Fibroblast of lung (primary cell): ENCODE measurements around the gene HTR3E.

Experiments
- EZH2 ChIP-seq: IDR thresholded peaks from 2 replicates; pipeline ENCODE4 v1.5.1; 2012; ENCODE audit warnings: low read length, control low read depth, mild to moderate bottlenecking; ENCODE audit errors: missing control alignments
- TF ChIP-seq, protein P1 (sequence below), 2 donors: IDR thresholded peaks in 1 of 2; conservative IDR thresholded peaks in 1 of 2; 1 replicate in 1 of 2; 2 replicates in 1 of 2; pipeline ENCODE4 v1.5.1; 2011 to 2012; ENCODE audit warnings: low read length in 2 of 2, control low read depth in 1 of 2, inconsistent platforms in 1 of 2, low read depth in 1 of 2, mild to moderate bottlenecking in 1 of 2

DNA sequence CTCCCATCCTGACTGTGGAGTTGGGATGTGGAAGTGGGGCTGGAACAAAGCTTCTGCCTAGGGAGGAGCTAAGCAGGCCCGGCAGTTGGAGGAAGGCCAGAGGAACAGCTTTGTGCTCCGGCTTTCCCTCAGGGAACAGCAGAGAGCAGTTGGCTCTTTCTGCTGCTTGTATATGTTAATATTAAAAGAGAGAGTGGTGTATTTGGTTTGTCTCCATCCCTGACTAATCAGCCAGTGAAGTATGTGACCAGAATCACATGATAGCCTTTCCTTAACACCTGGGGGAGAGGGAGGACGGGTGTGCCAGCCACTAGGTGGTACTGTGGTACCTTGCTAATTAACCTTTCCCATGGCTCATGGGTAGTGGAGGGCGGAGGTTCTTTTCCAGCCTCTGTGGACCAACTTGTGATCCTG, 48.3 kb downstream of the HTR3E start:
- TF ChIP-seq, protein P1, sequence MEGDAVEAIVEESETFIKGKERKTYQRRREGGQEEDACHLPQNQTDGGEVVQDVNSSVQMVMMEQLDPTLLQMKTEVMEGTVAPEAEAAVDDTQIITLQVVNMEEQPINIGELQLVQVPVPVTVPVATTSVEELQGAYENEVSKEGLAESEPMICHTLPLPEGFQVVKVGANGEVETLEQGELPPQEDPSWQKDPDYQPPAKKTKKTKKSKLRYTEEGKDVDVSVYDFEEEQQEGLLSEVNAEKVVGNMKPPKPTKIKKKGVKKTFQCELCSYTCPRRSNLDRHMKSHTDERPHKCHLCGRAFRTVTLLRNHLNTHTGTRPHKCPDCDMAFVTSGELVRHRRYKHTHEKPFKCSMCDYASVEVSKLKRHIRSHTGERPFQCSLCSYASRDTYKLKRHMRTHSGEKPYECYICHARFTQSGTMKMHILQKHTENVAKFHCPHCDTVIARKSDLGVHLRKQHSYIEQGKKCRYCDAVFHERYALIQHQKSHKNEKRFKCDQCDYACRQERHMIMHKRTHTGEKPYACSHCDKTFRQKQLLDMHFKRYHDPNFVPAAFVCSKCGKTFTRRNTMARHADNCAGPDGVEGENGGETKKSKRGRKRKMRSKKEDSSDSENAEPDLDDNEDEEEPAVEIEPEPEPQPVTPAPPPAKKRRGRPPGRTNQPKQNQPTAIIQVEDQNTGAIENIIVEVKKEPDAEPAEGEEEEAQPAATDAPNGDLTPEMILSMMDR (conservative IDR thresholded peaks at IDR 0.05 in 1 of 2, IDR thresholded peaks at IDR 0.05 in 1 of 2; ENCODE audit: low read depth in 1 of 2, low read length in 2 of 2) = peak; percentile 31 to 44
- no peak for TF ChIP-seq EZH2
